NCI-H2196 treated with DMSO at 0.1 percent for 48 hours (cell line): ENCODE data around the gene AMBRA1.

Source experiments
- DNase-seq: peaks from one replicate; lab custom pipeline; 2025; ENCODE audit not compliant: unreplicated experiment; lab: John Stamatoyannopoulos, UW

Gene AMBRA1

DNA sequence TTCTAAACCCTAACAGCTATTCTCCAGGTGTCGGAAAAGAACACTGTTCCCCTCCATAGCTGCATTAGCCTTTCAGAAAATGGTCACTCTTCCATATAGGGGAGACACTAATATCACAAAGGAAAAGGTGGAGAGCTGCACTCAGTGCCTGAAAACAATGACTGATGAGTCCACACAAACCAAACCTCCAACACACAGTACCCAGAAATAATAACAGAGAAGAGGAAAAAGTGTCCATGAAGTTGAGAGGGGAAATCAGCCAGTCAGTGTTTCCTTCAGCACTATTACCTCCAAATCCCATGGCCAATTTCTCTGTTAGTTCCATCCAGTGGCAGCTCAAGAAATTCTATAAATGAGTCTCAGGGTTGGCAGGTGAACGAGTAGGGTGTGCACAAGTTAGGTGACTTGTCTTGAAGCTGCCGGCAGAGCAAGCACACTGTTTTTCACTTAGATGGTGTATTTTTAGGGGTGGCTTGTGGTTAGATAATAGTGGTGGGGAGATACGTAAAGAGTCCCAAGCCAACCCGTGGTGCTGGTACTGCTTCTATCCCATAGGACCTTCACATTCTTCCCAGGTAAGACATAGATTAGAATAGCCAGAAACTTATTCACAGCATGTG lies 117.8 kb downstream of the AMBRA1 start:
- no peak for DNase-seq

DNA sequence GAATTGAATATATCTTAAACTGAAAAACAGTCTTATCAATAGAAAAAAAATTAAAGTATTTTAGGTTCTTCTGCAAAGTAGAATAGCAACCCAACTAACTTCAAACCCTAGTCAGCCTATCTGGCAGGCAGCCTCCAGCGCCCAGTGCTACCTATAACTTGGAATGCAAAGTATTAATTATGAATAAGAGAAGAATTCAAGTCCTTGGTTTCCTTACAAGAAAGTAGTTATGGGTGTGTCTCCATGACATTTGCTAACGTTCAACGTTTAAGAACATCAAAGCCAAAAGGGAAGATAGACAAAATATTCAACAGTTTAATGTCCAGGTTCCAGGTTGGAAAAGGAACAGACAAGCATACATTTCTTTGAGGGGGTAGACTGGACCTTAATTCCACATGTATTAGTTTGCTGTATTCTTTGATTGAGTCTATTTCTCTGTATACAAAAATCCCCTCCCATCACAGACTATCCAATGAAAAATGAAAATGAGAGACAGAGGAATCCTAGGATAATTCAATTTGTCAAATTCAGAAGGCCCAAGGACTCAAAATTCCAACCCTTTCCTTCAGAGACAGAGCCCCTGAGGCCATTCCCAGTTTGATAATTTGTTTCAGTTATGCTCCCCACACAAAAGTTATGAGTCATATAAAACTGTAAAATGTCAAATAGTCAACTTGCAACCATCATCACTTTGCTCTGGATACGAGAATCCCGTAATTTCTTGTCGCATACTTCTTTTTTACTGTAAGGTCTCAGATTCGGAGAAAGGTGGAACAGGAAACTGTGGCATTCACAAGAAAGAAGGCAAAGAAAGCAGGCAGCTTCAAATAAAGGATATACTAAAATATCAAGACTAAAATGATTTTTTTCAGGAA lies 118.5 kb downstream of the AMBRA1 start:
- DNase-seq, result no peak

DNA sequence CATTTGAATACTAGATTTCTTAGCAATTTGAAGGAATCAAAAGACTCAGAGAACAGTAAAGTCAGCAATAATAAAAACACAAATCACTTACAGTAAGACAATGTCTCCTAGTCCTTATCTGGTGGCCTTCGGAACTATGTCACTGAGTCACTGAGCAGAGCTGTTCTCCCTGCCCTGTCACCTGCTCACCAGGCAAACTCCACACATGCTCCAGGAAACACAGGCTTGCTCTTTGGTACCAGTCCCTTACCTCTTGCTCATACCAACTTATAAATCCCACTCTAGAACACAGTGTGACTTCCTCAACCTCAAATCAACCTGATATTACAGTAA lies 121.2 kb downstream of the AMBRA1 start:
- DNase-seq, result no peak

DNA sequence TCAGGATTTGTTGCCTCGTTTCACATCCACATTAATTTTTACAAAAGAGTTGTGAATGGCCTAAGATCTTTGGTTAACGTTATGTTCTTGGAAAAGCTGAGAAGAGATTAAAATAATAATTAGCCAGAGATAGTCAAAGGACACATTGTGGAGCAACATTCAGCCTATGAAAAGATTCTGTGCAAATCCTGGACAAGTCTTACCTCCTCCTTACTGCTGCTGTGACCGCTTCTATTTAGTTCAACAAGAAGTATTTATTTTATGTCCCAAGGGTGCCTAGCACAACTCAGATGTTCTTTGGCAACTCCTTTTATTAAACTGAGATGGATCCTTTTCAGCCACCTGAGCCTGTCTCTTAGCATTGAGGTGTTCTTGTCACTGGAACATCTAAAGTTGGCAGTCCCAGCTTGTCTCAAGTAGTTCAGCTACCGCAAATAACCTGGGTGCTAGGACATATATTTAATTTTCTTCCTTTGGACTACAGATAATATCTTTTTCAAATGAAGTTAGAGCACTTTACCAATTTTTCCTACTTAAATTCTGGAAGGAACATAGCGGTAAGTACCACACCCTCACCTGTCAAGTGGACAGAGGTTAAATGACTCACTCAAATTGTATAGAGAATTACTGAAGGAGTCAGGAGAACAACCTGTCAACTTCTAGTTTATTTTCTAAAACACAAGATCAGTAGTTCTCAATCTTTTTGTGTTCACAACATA lies 121.7 kb downstream of the AMBRA1 start:
- DNase-seq, result no peak

DNA sequence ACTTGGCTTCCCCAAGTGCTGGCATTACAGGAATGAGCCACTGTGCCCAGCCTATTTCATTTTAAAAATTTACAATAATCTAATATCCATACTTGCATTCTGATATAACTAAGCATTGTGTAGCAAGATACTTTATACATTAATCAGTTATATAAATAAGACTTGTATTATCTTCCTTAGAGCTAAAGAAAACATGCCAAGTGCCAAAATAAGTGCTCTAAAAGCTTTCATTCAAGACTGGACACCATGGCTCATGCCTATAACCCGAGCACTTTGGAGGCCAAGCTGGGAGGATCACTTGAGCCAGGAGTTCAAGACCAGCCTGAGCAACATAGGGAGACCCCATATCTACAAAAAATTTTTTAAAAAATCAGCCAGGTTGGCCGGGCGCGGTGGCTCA lies 123.9 kb downstream of the AMBRA1 start:
- DNase-seq, result no peak

DNA sequence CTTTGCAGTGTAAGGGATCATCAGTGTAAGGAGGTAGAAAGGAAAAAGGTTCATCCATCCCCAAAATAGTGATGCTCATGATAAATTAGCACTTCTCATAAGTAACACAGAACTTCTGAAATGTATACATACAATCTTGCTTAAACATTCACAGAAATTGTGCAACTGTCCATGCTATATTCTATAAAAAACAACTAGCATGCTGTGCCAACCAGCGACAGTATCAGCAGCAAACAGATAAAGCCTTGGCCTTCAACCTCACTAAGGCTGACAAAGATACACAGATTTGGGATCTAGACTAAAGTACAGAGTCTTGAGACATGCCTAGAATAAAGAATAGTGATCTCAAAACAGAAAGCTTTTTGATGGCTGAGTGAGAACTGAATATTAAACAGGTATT lies 128.1 kb downstream of the AMBRA1 start:
- no peak for DNase-seq

DNA sequence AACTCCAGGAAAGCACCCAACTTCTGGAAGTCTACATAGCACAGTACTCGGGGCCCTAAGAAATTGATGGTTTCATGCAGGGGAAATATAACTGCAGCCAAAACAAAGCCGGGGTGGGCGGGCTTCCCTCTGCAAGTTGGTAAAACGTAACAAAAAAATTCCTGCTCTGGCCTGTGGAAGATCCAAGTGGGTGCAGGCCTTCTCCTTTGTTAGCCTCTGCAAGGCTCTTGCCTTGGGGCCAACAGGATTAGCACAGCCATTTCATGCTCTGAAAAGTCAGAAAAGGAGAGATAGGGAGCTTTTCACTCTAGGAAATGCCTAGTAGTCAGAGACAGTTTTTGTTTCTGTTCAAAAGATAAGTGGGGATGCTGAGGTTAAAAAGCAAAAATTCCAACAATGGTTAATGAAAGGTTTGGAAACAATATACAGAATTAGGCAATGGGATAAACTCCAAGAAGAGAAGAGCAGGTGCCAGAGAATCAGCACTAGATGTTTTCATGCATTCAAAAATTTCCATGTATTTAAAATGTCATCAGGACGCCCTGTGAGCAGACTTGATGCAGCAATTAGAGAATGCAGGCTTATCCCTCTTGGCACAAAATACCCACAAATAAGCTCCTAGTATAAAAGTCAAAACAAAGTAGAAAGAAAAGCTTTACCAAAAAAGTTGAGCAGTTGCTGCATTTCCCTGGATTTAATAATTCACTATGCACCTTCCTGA lies 130.0 kb downstream of the AMBRA1 start:
- no peak for DNase-seq

DNA sequence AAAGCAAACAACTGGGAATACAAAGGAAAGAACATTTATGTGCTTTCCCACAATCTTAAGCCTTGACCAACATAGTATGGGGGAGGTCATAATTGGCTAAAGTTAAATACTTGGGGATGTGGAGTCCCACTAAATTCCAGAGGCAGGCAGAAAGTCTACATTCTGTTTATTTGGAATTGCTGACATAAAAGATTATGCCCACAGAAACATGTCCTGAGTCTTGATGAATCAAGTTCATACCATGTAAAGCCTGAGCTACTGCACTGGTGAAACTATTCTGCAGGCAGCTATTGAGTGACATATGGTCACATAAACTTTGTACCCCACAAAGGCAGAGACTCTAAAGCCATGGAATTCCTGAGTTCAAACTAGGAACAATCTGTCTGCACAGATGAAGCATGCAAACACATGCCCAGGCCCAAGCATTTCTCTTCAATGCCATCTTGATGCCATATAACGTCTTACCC lies 132.3 kb downstream of the AMBRA1 start:
- DNase-seq, result no peak

DNA sequence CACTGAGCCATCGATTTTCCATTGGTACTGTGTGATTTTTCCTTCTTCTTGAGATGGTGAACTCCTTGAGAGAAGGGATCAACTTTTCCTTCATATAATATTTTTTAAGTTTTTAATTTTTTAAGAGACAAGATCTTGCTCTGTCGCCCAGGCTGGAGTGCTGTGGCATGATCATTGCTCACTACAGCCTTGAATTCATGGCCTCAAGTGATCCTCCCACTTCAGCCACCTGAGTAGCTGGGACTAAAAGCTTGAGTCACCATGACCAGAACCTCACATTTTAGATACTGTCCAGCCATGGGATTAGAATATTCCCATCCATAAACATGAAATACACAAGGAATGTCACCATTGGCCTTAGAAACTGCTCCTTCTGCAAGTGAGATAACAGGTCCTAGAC lies 135.3 kb downstream of the AMBRA1 start:
- DNase-seq, result no peak

DNA sequence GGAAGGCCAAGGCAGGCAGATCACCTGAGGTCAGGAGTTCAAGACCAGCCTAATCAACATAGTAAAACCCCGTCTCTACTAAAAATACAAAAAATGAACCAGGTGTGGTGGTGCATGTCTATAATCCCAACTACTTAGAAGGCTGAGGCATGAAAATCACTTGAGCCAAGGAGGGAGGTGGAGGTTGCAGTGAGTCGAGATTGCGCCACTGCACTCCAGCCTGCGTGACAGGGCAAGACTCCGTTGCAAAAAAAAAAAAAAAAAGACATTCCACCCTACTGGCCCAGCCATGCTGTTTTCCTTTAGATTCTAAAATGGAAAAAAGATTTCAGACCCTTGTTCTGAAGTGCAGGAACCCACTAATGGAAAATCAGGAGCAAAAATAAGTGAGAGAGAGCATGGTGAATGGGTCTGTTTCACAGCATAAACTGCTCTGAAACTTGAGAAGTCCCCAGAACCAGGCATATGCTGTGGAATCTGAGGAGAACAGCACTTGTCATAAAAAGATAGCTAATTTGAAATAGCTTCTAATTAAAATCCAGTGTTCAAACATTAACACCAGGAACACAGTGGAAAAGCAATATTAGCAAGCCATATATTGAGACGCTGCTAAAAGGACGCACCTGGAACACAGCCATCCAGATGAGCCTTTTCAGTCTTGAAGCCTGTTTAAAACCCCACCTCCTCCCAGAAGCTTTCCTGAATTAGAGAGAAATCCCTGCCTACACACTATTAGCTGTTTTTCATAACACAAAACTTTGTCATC lies 136.0 kb downstream of the AMBRA1 start:
- DNase-seq, result no peak

DNA sequence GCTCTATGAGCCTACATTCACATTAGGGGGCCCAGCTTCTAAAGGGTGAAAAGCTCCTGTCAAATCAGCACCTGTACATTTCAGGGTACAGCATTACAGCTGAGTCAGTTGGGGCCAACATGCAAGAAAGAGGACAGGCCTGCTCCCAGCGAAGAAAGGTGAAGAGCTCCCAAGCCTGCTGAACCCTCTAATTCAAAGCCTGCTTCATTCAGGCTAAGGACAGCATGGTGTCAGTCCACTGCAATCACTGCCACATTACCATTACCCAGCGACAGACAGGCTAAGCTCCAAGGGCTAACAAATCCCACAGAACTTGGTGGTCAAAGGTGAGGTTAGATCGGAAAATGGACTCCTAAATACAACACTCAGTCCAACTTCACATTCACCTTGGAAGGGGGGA lies 136.8 kb downstream of the AMBRA1 start:
- DNase-seq, result no peak

DNA sequence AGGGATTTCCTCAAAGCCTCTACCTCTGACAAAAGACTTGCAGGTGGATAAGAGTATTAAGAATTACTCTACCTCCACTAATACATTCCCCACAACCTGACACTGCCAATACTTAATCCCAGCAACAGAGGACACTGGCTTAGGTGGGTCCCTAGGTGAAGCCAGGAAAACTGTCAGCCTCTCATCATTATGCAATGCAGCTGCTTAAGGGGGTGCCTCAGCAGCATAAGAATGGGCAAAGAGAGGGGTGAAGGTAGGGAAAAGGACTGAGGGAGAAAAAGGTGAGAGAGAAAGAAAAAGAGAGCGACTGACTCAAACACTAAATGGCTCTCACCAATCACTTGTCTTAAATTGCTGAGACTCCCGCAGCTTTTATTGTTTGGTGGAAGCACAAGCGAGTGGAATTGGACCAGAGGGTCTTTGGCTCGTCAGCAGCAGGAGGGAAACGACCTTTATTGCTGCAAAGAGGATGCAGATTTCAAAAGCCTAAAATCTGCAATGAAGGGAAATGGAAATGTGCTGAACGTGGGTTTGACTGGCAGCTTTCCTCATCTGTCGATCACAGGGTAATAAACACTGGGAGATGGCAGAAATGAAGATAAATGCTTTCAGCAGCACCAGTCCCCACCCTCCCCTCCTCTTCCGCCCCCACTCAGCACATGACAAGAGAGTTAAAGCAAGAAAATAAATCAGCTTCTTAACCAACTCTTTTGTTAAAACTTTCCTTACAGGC lies 137.4 kb downstream of the AMBRA1 start:
- no peak for DNase-seq

DNA sequence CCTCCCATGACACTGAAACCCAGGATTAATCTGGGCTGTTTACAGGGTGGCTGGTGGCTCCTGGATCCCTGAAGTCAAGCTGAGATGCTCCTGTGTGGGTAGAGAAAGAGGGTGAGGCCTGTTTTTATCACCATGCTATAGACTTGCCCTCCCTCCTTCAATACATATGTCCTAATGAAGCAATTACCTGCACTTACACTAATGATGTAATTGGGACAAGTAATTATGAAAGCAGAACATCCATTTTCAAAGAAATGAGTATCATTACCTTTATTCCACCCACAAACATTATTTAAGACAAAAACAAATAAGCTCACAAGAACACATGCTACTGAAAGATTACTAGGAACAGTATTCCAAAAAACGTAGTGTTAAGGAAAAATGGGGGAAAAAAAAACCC lies 138.0 kb downstream of the AMBRA1 start:
- no peak for DNase-seq

DNA sequence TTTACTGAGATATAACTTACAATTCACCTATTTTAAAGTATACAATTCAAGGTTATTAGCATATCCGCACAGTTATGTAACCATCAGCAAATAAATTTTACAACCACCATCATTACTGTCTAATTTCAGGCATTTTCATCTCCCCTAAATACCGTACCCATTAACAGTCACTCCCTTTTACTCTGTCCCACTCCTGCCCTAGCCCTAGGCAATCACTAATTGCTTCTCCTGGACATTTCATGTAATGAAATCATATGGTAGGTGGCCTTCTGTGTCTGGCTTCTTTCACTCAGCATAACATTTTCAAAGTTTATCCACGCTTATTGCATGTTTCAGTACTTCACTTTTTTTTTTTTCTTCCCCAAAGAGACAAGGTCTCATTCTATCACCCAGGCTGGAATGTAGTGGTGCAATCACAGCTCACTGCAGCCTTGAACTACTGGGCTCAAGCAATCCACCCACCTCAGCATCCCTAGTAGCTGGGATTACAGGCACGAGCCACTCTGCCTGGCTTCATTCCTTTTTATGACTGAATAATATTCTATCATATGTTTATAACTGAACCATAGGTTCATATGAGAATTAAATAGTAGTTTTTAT lies 140.8 kb downstream of the AMBRA1 start:
- no peak for DNase-seq

DNA sequence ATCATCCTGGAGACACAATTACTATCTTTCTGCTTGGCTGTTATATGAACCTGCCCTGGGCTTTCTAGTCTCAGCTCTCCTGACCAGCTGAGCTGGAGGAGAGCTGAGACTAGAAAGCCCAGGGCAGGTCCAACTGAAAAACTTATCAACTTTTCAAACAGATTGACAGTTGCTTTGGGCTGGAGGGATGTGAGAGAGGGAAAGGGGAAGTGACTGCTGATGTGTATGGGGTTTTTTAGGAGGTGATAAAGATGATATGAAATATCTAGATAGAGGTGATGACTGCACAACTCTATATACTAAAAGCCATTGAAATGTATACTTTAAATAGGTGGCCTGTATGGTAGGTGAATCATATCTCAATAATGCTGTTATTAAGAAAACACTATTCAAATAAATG lies 142.1 kb downstream of the AMBRA1 start:
- no peak for DNase-seq

DNA sequence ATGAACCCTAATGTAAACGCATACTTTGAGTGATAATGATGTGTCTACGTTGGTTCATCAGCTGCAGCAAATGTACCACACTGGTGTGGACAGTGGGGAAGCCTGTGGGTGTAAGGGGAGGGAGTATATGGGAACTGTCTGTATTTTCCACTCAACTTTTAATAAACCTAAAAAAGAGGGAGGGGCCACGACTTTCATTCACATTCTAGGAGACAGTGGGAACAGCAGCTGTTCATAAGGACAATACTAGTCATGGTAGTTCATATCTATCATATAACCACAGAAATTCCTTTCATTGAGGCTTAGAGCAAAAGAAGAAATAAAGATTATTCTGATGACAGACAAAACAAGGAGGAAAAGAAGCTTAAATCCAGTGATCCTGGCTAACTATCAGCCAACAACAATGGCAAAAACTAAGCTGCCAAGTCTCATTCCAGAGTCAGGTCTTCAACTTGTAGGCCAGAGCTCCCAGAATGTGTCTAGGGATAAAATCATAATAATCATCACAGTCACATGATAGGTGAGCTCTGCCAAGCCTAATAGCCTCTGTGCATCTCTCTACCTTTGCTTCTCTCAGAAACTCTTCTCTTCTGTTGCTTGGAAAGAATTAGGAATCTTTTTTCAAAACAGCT lies 142.9 kb downstream of the AMBRA1 start:
- DNase-seq, result no peak

DNA sequence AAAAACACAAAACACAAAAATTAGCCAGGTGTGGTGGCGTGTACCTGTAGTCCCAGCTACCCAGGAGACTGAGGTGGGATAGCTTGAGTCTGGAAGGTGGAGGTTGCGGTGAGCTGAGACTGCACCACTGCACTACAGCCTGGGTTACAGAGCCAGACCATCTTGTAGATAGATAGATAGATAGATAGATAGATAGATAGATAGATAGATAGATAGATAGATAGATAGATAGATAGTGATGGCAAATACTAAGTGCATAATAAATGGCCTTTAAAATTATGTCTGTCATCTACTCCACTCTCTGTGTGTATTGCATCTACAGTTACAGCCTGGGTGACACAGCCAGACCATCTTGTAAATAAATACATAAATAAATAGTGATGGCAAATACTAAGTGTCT lies 146.3 kb downstream of the AMBRA1 start:
- DNase-seq, result no peak

DNA sequence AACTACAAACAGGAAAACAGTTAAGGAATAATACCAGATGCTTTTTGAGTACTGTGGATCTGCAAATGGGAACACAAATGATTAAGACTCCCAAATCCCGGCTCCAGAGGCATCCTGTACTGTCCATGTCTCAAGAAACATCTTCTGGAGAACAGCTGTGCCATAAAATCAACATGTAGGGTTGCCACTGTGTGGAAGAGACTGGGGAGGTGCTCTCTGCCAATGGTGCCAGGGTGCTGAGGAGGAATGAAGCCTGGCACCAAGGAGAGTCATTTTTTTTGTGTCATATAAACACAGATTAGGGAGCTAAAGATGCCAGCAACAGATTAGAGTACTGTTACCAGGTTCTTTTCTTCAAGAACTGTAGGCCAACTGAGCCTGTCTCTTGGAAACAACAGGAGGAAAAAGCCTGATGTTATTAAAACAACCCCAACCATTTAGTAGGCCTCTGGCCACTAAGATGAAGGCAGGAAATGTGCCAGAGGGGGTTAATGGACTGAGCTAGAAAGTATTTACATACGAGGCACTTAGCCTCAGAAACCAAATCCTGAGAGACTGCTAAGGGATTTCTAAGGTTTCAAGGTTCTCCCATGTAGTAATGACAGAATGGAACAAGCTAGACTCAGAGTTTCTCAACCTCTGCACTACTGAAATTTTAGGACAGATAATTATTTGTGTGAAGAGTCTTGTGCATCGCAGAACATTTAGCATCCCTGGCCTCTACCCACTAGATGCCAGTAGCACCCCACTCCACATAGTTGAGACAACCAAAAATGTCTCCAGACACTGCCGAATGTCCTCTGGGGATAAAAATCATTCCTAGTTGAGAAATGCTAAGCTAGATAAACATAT lies 147.7 kb downstream of the AMBRA1 start:
- DNase-seq, result peak; percentile 25
